Stimulated activated CD8-positive, alpha-beta memory T cell treated with anti-CD3 and anti-CD28 coated beads, Interleukin-15, amount 100 ng/mL, for 1 hour (primary cell): ENCODE measurements around the gene CACTIN.
"Not testable (repeated sequence)": the region's sequence is repeated elsewhere in the genome, so short reads cannot be mapped to it uniquely, and the experiment has no call there.

Source experiments
- DNase-seq: peaks from one replicate; pipeline ENCODE4 v3.0.0-alpha.2; 2020; ENCODE audit warnings: low read depth

The CACTIN gene

DNA sequence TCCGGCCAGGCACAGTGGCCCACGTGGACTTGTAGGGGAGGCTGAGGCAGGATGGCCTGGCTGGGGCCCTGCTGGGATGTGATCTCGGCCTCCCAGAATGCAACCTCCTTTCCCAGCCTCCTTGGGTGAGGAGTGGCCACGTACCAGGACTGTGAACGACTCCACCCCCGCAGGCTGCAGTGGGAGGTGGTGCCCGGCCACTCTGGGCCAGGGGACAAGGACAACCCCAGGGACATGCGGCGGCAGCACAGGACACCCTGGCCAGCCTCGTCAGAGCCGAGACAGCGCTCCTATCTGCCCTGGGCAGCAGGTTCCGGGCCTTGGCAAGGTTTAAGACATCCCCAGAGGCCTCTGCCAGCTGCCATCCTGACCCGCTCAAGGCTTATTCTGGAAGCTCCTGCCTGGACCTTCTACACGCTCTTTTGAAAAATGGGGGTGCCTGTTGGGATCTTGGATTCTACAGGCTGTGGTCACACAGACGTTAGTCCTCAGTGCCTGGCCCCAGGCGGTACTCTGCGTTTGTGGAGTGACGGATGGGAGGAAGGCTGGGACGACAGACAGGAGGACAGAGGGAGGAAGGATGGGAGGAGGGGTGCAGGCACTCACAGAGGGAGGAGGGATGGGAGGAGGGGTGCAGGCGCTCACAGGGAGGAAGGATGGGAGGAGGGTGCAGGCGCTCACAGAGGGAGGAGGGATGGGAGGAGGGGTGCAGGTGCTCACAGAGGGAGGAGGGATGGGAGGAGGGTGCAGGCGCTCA, 19.9 kb upstream of the CACTIN start:
- no peak for DNase-seq

DNA sequence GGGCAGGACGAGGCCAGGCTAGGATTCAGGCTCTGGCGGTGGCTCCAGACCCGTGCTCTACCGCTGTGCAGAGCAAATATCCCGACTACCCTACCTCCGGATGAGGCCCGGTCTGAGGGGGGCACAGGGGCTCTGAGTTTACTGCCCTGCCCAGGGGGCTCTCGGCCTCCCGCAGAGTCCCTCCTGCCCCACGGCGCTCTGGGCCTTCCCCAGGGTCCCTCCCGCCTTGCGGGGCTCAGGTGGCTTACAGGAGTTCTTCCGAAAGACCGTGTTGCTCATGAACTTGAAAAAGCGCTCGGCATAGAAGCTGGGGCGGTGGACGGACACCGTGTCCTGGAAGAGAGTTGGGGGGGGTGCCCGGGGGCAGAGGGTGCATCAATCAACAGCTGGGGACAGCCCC, 19.1 kb upstream of the CACTIN start:
- no peak for DNase-seq

- no peak for DNase-seq
Observed at GRCh38 chr19:3645067-3645396, 18.4 kb upstream of the CACTIN start.

- no peak for DNase-seq
Observed at GRCh38 chr19:3644351-3645066, 17.9 kb upstream of the CACTIN start.

DNA sequence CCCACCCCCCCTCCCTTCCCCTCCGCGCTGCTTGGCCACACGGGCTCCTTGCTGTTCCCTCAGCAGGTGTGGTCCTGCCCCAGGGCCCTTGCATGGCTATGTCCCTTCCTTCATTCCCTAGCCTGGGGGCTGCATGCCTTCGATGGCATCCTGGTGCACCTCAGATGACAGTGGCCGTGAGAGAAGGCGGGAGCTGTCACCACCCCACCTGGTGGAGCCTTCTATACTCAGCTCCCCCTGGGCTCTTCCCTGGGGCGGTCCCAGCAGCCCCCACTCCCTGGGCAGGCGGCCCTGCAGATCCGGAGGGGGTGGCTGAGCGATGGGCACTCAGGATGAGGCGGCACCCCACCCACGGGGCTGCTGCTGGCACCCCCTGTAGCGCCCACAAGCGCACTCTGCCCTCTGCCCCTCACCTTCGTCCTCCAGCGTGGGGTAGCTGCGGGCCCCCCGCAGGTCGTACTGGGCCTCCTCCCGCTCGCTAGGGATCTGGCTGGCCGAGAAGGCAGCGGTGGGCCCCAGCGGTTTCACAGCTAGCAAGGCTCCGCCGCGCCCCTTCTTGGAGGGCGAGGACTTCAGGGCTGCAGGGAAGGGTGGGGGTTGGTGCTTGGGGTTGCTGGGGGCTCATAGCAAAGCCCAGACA, 17.2 kb upstream of the CACTIN start:
- DNase-seq: no peak

DNA sequence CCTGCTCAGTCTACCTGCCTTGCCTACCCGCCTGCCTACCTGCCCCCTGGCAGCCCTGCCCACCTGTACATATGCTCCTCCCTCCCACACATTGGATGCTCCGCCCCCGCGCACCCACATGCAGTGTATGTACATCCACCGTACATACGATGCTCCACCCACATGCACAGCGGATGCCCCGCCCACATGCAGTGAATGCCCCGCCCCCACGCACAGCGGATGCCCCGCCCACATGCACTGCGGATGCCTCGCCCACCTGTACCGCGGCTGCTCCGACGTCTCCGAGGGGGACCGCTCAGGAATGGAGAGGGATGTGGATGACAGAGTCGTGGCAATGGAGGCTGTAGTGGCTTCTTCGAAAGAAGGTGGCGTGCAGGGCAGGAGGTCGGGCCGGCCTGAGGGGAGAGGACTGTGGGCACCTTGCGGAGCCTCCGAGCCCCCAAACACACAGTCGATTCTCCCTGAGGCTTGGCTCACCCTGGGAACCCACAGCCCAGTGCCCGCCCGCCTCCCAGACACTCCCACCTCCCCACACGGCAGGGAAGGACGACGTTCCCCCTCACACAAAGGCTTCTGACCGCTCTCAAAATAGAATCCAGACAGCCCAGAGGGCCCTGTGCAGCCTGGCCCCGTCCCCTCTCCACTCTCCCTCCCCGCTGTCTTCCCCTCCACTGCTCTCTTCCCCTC, 16.5 kb upstream of the CACTIN start:
- no peak for DNase-seq

DNA sequence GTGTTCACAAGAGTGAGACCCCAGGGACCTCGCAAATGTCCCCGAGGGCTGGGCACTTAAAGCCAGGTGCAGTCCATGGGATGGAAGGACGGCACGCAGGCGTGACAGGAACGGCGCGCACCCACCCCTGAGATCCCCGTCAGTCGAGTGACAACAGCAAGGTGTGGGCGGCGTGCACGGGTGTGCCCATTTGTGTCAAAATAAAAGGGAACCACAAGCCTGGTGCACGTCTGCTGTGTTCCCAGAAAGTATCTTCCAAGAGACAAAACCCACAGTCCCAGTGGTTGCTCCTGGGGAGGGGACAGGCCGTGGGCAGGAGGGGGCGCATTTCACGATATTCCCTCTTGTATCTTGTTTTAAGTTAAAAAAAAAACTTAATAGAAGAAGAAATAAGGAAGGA, 15.7 kb upstream of the CACTIN start:
- no peak for DNase-seq

DNA sequence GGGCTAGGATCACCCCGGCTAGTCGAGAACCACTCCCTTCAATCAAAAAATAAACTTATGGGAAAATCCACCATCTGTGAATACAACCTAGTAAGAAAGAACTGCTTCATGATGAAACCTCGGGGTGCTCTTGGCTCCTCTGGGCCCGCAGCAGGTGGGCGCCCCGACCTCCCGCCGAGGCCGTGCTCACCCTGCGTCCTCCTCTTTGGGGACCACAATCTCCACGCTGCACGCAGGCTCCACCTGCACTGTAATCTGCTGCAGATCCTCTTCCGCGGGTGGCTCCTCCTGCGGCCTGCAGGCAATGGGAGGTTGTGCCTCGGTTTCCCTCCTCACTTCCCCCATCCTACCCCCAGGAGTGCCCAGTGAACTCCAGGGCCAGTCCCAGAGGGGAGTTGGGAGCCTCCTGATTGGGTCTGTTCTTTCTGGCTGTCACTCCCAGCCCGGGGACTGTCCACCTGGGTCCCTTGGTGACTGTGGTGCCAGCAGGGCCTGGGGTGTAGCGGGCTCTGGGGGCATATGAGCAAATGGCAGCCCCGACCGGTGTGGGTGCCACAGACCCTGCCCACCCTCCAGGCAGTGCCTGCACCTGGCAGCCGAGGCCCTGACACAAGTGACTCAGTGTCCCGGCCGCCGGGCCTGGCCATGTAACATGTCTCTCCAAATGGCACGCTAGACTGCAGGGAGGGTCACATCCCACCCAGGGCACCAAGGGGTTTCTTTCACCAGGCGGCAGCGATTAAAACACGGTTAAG, 15.1 kb upstream of the CACTIN start:
- DNase-seq: no peak

DNA sequence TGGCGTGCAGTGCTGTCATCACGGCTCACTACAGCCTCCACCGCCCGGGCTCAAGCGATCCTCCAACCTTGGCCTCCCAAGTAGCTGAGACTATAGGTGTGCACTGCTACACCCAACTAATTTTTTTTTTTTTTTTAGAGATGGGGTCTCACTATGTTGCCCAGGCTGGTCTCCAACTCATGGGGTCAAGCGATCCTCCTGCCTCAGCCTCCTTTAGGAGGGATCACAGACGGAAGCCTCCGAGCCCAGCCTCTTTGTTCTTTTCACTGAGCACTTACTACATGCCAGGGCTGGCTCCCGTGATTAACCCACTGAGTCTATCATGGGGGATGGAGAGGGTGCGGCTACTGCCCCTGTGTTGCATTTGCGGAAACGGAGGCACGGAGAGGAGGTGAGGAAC, 12.9 kb upstream of the CACTIN start:
- no peak for DNase-seq

DNA sequence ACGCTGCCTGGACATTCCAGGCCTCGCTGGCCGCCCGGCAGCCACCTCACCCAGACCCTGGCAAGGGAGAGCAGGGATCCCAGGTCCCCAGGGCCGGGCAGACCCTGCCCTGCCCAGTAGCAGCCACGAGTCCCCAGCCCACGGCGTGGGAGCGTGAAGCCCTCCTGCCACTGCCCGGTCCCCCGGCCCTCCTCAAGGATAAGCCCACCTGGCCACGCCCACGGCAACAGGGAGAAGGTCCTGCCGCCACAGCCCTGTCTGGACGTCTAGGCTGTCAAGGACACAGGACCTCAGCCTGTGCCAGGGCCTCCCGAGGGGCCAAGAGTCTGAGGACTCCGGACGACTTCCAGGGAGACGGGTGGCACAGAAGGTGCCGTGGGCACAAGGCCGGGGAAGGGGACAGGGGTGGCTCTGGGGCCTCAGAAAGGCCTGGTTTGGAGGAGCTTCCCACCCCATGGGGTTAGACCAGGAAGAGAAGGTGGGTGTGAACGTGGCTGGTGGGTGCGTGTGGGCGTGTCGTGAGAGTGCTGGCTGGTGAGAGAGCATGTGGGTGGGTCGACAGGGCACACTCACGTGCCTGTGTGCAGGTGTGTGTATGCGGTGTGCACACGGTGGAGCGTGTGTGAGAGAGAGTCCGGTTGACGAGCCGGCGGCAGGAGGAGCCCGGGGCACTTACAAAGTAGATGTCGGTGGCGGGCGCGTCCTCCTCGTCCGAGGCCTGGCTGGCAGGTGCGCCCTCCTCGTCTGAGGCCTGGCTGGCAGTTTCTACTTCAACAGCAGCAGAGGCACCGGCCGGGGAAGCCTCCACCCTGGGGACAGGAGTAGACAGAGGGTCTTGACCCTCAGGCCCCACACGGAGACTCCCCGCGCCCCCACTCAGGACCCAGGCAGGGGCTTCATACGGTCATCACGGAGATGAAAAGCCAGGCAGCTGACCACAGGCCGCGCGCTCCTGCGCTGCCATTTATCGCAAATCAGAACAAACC, 11.9 kb upstream of the CACTIN start:
- DNase-seq: no peak

- no peak for DNase-seq
Observed at GRCh38 chr19:3637621-3638020, 11.0 kb upstream of the CACTIN start.

DNA sequence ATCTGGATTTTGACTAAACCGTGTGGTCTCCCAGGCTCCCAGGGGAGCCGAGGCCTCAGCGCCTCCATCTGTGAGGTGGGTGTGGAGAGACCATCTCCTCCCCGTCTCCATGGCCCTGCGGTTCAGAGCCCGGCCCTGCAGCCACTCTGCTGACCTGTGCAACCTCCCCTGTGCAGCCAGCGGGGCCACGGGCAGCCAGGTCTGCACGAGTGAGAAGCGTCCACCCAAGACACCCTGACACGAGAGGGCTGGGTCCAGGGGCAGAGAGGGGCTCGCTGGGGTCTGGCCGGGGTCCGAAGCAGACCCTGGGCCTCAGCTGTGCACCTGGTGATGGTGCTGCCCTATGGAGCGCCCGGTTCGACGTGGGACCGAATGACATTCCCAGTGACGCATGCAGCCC, 10.4 kb upstream of the CACTIN start:
- no peak for DNase-seq

DNA sequence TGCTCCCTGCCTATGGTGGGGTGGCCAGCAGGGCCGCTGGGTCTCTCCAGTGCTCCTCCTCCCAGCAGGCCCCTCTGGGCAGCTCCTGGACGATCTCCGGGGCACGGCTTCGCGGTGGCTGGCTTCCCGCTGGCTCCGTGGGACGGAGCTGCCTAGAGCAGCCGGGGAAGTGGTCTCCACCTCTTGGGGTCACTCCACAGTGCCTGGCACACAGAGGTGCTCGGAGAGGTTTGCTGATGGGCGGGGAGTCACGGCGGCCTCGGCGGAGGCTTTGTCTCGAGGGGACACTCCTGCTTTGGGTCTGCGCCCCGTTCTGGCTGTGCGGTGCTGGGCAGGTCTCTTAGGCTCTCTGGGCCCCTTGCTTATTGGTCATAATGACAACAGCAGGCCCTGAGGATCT, 9.9 kb upstream of the CACTIN start:
- no peak for DNase-seq

GRCh38 chr19:3634496-3635045, 8.0 kb upstream of the CACTIN start:
- DNase-seq: no peak

- DNase-seq: no peak
Observed at GRCh38 chr19:3633559-3633988, 7.0 kb upstream of the CACTIN start.

- no peak for DNase-seq
Observed at GRCh38 chr19:3632739-3633558, 6.4 kb upstream of the CACTIN start.

- no peak for DNase-seq
Observed at GRCh38 chr19:3632098-3632497, 5.5 kb upstream of the CACTIN start.

DNA sequence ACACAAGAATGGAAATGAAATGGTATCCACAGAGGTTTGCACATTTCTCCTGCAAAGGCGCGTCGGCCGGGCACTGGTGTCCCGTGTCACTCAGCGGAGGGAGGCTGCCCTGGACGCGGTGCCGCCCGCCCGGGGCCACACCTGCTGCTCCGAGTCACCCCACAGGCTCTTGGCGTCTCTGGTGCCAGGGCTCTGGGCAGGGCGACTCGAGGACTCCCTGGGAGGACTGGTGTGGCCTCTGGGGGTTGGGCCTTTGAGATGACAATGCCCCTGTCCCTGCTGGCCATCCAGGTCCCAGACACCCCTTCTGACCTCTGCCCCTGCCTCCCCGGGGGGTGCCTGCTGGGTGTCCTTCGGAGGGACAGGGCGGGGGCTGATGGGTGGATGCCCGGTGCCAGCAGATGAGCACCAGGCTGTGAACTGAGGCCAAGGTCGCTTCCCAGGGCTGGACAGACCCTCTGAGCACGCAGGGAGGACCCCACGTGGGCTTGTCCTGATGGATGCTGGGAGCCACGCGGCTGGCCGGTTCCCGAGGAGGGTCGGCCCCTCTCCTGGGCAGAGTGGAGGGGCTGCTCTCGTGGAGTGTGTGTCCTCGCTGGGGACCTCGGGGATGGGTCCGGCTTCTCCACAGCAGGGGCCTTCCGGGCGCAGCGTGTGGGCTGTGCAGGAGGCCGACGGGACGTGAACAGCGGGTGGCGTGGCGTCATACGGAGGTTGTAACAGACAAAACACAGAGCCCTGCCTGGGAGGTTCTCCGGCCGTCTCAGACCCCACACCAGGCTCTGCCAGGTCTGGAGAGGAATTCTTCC, 4.7 kb upstream of the CACTIN start:
- DNase-seq: no peak

GRCh38 chr19:3628766-3629165, 2.2 kb upstream of the CACTIN start:
- not testable (repeated sequence) for DNase-seq
